Germinal center (tissue), 1 donor: Measurements from ENCODE around the gene ATCAY.

ENCODE experiments used
- DNase-seq: peaks from one replicate; pipeline ENCODE4 v3.0.0; 2012; ENCODE audit warnings: mixed read lengths, low spot score

The ATCAY gene

GRCh38 chr19:3970313-3970807 lies 89.9 kb downstream of the ATCAY start:
- DNase-seq, result no peak

DNA sequence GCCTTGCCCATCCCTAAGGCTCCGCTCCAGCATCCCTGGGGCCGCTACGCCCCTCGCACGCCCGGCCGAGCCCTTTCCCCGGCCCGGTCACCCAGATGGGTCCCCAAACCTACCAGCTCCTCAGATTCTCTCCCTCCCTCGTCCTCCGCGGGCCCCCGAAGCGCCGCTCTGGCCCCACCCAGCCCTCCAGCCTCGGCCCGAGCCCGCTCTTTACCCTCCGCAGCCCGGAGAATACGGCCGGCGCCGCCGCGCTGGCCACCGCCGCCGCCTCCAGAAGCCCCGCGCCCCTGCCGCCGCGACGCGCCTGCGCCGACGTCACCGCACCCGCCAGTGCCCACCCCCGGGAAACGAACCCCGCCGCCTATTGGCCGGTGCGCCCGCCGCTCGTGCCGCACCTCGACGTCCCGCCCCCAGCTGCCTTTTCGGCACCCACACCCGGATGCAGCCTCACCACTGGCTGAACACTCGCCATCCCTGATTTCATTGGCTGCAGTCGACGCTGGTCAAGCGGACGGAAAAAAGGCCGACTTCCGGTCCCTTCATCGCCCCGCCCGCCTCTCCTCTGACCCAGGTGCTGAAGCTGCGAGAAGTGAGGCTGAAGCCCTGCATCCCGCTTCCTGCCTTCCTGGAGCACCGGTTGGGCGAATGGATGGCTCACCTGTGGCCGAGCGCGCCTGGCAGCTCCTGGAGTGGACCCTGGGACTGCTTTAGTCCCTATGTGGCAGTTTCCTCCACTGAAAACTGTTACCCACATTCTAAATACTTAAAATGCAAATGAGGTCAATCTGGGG lies 90.5 kb downstream of the ATCAY start, which contains the start of gene DAPK3:
Gene DAPK3, minus strand, starts transcription at position 292 of the 791 bp plus-strand sequence. CDS start 1,364 bp downstream, outside the sequence.
- DNase-seq, result peak; percentile 96

GRCh38 chr19:3975144-3975543 lies 94.7 kb downstream of the ATCAY start:
- no peak for DNase-seq

- no peak for DNase-seq
Measured at GRCh38 chr19:3975637-3976087, 95.2 kb downstream of the ATCAY start.

DNA sequence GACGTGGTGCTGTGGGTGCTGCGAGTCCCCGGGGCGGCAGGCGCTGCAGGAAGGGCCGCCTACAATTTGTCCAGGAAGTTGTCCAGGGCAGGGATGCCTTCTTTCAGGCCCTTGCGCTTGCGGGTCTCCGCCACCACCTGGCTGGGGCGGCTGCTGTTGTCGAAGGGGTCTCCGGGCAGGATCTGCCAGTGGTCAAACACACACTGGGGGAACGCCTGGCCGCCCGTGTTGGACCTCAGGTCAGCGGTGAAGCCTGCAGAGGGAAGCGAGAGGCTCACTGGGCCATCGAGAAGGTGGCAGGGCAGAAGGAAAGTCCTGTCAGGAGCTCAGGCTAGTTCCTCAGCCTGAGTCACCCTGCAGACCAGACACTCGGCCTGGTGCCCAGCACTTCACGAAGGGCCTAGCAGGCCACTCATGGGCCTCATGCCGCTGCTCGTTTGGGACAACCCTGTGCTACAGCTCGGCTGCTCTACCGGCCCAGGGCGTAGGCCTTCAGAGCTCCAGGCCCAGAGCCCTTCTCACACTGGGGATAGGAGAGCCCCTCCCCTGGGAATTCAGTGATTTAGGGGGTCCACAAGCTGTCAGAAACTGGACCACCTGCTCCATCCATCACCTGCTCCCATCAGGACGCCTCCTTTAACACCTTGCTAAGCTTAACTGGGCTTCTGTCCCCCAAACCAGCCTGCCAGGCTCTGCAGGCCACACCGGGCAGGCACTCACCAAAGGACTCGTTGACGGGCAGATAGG lies 96.2 kb downstream of the ATCAY start:
- no peak for DNase-seq
